Measurements from ENCODE around the gene EMILIN1. TPM values are rescaled to one million over a fixed set of nuclear protein-coding genes. Genes with fewer than 3 reads are reported as not detected.

The EMILIN1 gene
- total and polyA plus RNA-seq, 2 donors (not counting 3 experiments of a cell fraction or from before 2014, with no cell fraction given), result 11.7 to 16.6 TPM

DNA sequence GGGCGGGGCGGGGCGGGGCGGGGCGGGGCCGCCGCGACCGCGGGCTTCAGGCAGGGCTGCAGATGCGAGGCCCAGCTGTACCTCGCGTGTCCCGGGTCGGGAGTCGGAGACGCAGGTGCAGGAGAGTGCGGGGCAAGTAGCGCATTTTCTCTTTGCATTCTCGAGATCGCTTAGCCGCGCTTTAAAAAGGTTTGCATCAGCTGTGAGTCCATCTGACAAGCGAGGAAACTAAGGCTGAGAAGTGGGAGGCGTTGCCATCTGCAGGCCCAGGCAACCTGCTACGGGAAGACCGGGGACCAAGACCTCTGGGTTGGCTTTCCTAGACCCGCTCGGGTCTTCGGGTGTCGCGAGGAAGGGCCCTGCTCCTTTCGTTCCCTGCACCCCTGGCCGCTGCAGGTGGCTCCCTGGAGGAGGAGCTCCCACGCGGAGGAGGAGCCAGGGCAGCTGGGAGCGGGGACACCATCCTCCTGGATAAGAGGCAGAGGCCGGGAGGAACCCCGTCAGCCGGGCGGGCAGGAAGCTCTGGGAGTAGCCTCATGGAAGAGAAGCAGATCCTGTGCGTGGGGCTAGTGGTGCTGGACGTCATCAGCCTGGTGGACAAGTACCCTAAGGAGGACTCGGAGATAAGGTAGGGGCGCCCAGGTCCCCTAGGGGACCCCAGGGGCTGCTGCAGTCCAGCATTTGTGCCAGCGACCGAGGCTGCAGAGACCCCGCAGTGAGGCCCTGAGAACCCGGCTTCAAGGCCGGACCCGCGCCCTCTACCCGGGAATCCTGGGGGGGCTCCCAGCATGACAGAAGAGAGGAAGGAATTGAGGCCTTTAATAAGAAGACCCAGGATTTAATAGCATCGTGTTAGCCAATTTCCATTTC is 8.5 kb downstream of the EMILIN1 start, which contains the start of gene KHK:
Gene KHK, plus strand, starts transcription at position 49 of the 870 bp plus-strand sequence. Its CDS starts 488 bp downstream, at position 537.
- peak within 1 kb of the TSS; percentile 95 for H3K4me2 ChIP-seq (ENCODE audit: insufficient read depth, low read length)
- peaks cover 5% of the 10 kb centered on the region for H3K4me1 ChIP-seq (ENCODE audit: control insufficient read depth, extremely low read depth, insufficient read depth, low read length)
- CTCF ChIA-PET, result interaction anchor here (0.7 to 6.0 kb wide), 16 partner anchors 9 to 241 kb away, joined by 3 to 39 read pairs (median 4); partner anchors contain the start of genes ABHD1, AGBL5, MPV17 and PREB
- intact Hi-C loops (cut with micrococcal nuclease), result loop anchor here (1.0 to 5.0 kb wide), 8 partner anchors 37 to 240 kb away; partner anchors contain the start of genes ATRAID, DPYSL5, PREB and SLC5A6
- H3K79me2 ChIP-seq (ENCODE audit: control insufficient read depth, insufficient read depth, low read length), result no peaks in the 10 kb centered on the region
- FAIRE-seq, result peak; percentile 59
- no peaks in the 10 kb centered on the region for H3K9me1 ChIP-seq (replicated peaks; ENCODE audit: control insufficient read depth, extremely low read depth, insufficient read depth, low read length)
- no peak for TF ChIP-seq POLR2A (IDR thresholded peaks at IDR 0.05; ENCODE audit: low read depth, low read length)
- TF ChIP-seq MYC (IDR thresholded peaks at IDR 0.05; ENCODE audit: low read depth, low read length), result no peak
- no peak for TF ChIP-seq GATA2 (IDR thresholded peaks at IDR 0.05; ENCODE audit: insufficient read depth, insufficient read length, low read depth, low read length)
- no peak for TF ChIP-seq EZH2 (IDR thresholded peaks at IDR 0.05; ENCODE audit: borderline replicate concordance, low read depth, low read length, severe bottlenecking)
- TF ChIP-seq MAX (IDR thresholded peaks at IDR 0.05; ENCODE audit: insufficient read depth, insufficient read length), result no peak
- no peak for TF ChIP-seq FOS (IDR thresholded peaks at IDR 0.05; ENCODE audit: borderline replicate concordance, insufficient read depth, low read length)
- no peak for TF ChIP-seq JUN (IDR thresholded peaks at IDR 0.05; ENCODE audit: borderline replicate concordance, insufficient read depth, insufficient read length, low read depth)
- TF ChIP-seq POLR2AphosphoS5 (IDR thresholded peaks at IDR 0.05; ENCODE audit: insufficient read depth, low read depth, low read length), result no peak
- TF ChIP-seq CTCF (IDR thresholded peaks at IDR 0.05; ENCODE audit: extremely low read depth in 1 of 2, insufficient read depth in 1 of 2, low read depth in 1 of 2, low read length in 2 of 2), result no peak
- H3K9ac ChIP-seq (replicated peaks; ENCODE audit: extremely low read depth, insufficient read depth, low read length), result peak within 1 kb of the TSS; percentile 69
- H3K27ac ChIP-seq (ENCODE audit: insufficient read depth, low read depth, low read length), result peak within 1 kb of the TSS; percentile 51
- BruUV-seq (replicated peaks), result no TSS peak
- dilution Hi-C loops (cut with MboI; ENCODE audit: extremely low pct_ligation_motif_present, low sequenced_read_pairs), result no loop called here
- no peaks in the 10 kb centered on the region for H3K36me3 ChIP-seq (ENCODE audit: control insufficient read depth in 2 of 2, extremely low read depth in 1 of 2, insufficient read depth in 2 of 2, low read length in 2 of 2)
- no peaks in the 10 kb centered on the region for H3K9me3 ChIP-seq (replicated peaks; ENCODE audit: control insufficient read depth, insufficient read depth, low read length)
- no peaks in the 10 kb centered on the region for H3K27me3 ChIP-seq (ENCODE audit: control insufficient read depth in 2 of 2, insufficient read depth in 2 of 2, low read length in 2 of 2)
- DNase-seq (ENCODE audit: low read depth, low spot score), result no peak
- no peaks in the 10 kb centered on the region for H4K20me1 ChIP-seq (replicated peaks; ENCODE audit: control insufficient read depth, extremely low read depth, insufficient read depth, low read length)
- peak within 1 kb of the TSS; percentile 98 for H2AFZ ChIP-seq (ENCODE audit: low read depth, low read length)
- H3K4me3 ChIP-seq (replicated peaks in 1 of 3; ENCODE audit: insufficient read depth in 1 of 3, low read depth in 1 of 3, low read length in 3 of 3), result peak within 1 kb of the TSS; percentile 55 to 73 (median 64)
- POLR2A ChIA-PET, result interaction anchor here (0.7 to 0.9 kb wide), 2 partner anchors 12 to 36 kb away, joined by 3 to 7 read pairs; partner anchors contain the start of gene AGBL5

All from endothelial cell of umbilical vein (primary cell).